H1 (cell line): ENCODE measurements around the gene CWH43. TPM values are rescaled to one million over a fixed set of nuclear protein-coding genes. Genes with fewer than 3 reads are reported as not detected.

ENCODE experiments used
- EZH2 ChIP-seq: fragments of 200-600 bp; sonication (generic); IDR thresholded peaks from 2 replicates; pipeline ENCODE4 v1.7.1; 2012; ENCODE audit warnings: low read depth, mild to moderate bottlenecking, moderate library complexity, low read length, inconsistent platforms; ENCODE audit not compliant: severe bottlenecking
- polyA plus RNA-seq, 7 experiments: library from polyadenylated mRNA; depleted of rRNA in 3 of 7; stranded (reverse) in 5 of 7; unstranded in 2 of 7; fragments of >200 nt in 5 of 7; fragments of 200-250 nt in 2 of 7; gene quantifications; 1 replicate in 5 of 7; 2 replicates in 1 of 7; 4 replicates in 1 of 7; pipeline versions ENCODE4 v1.2.1 to v1.2.3, GENCODE V29; 2011 to 2013; ENCODE audit warnings: missing spikeins in 2 of 7, mixed read lengths in 2 of 7
- total RNA-seq: library from RNA; stranded (reverse); fragmentation: NEBNext Ultra II Directional; extraction: Animal tissue kit (Norgen Biotek cat#: 25700); gene quantifications from 2 replicates; pipeline ENCODE4 v1.2.1, GENCODE V29; 2021

The CWH43 gene
- total and polyA plus RNA-seq, 2 of the 8 experiments (the other 6 are each of a cell fraction or from before 2014, with no cell fraction given), result not detected

- TF ChIP-seq EZH2, result no peak
Observed at GRCh38 chr4:48962636-48963035, 23.4 kb upstream of the CWH43 start (continued).
